Activated CD4-positive, alpha-beta T cell treated with anti-CD3 and anti-CD28 coated beads, Interleukin-2, amount 10 ng/mL, durations not matched to agents 24 days and 14 days (primary cell): Measurements from ENCODE around the gene EFNA5. TPM values are rescaled to one million over a fixed set of nuclear protein-coding genes. Genes with fewer than 3 reads are reported as not detected.
A peak's percentile ranks its signal among the peaks of the same experiment; 100 is the strongest.

ENCODE experiments used
- DNase-seq: peaks from one replicate; pipeline ENCODE4 v3.0.0; 2022
- H3K27ac Mint-ChIP-seq: one replicate; pipeline ENCODE4 v1.8.0; 2022; ENCODE audit warnings: mild to moderate bottlenecking, mixed read lengths
- H3K27me3 Mint-ChIP-seq: one replicate; pipeline ENCODE4 v1.8.0; 2022; ENCODE audit warnings: mixed read lengths
- H3K36me3 Mint-ChIP-seq: one replicate; pipeline ENCODE4 v1.8.0; 2022; ENCODE audit warnings: low read depth, mild to moderate bottlenecking, mixed read lengths
- H3K4me1 Mint-ChIP-seq: one replicate; pipeline ENCODE4 v1.8.0; 2021; ENCODE audit warnings: mixed read lengths
- H3K4me3 Mint-ChIP-seq: one replicate; pipeline ENCODE4 v1.8.0; 2022; ENCODE audit warnings: mild to moderate bottlenecking, moderate library complexity, mixed read lengths
- H3K9me3 Mint-ChIP-seq: one replicate; pipeline ENCODE4 v1.8.0; 2021; ENCODE audit warnings: mixed read lengths
- intact Hi-C: fragments of 100-400 bp; cut with micrococcal nuclease; formaldehyde crosslinking; loops from one replicate; pipeline ENCODE4 v1.15.1; 2023
- total RNA-seq: library from RNA; stranded (reverse); gene quantifications from 2 replicates; pipeline ENCODE4 v1.2.3, GENCODE V29; 2022

EFNA5 gene
- total RNA-seq, 1 donor from 2014 or later = not detected

DNA sequence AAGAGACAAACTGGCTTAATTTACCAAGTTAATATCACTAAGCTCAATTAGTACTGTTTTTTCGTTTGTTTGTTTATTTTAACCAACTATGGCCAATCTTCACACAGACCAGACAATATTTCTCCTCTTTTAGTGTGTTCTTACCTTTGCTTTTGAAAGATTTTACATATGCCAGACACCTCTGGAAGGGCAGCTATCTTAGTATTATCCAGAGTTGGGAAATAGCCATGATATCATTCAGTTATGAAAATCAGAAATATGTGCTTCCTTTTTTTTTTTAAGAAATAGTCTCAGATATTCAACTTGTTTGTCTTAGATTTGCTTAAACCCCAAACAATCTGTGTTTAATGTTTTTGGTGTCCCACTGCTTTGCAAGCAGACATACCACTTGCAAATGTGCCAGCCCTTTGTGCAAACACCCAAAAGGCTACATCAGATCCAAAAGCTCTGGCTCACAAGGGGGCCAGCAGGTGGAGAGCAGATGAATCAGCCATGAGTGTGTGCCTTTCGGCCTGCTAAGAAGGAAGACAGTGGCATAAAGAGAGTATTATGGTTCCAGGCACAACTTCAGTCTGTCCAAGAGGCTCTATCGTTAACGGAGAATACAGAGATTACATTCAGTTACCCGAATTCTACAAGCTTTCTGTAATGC, 147.6 kb downstream of the EFNA5 start:
- intact Hi-C loops = no loop called here
- Mint-ChIP-seq H3K4me3 (no peak overlapping the region), H3K27ac (no peak overlapping the region), H3K9me3 (no peaks in the 10 kb centered on the region), H3K36me3 (no peaks in the 10 kb centered on the region), H3K4me1 (no peaks in the 10 kb centered on the region), H3K27me3 (peaks cover 15% of the 10 kb centered on the region)
- no peak for DNase-seq

- intact Hi-C loops = no loop called here
- Mint-ChIP-seq H3K36me3 (no peaks in the 10 kb centered on the region), H3K9me3 (no peaks in the 10 kb centered on the region), H3K27ac (no peak overlapping the region), H3K4me3 (no peak overlapping the region), H3K27me3 (peaks cover 15% of the 10 kb centered on the region), H3K4me1 (no peaks in the 10 kb centered on the region)
- no peak for DNase-seq
These were observed 148.3 kb downstream of the EFNA5 start for GRCh38 chr5:107522456-107522855.

GRCh38 chr5:107519900-107520354, 150.8 kb downstream of the EFNA5 start:
- Mint-ChIP-seq H3K27me3 (peaks cover 14% of the 10 kb centered on the region), H3K4me3 (no peak overlapping the region), H3K27ac (no peak overlapping the region), H3K4me1 (no peaks in the 10 kb centered on the region), H3K36me3 (no peaks in the 10 kb centered on the region), H3K9me3 (no peaks in the 10 kb centered on the region)
- intact Hi-C loops = no loop called here
- no peak for DNase-seq

- no peak overlapping the region for H3K27ac Mint-ChIP-seq
- no peak overlapping the region for H3K4me3 Mint-ChIP-seq
- intact Hi-C loops = no loop called here
- no peaks in the 10 kb centered on the region for H3K9me3 Mint-ChIP-seq
- H3K4me1 Mint-ChIP-seq = no peaks in the 10 kb centered on the region
- peaks cover 9% of the 10 kb centered on the region for H3K27me3 Mint-ChIP-seq
- no peaks in the 10 kb centered on the region for H3K36me3 Mint-ChIP-seq
- DNase-seq = no peak
These were observed 152.1 kb downstream of the EFNA5 start for GRCh38 chr5:107518616-107519015.

DNA sequence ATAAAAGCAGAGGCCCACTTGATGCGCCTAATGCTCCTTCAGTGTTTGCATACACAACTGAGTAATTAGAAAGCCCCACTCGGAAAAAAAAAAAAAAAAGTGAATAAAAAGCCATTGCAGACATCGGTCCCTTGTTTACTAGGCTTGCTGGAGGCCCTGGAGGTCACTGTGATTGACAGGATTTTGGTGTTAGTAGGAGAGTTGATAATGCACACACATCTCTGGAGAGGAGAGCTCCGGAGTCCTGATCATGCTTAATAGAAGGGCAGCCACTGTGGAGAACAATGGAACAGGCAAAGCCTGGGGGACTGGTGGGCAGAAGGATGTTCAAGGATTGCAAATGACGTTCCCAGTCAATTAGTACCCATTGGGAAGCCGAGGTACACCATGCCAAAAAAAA, 152.5 kb downstream of the EFNA5 start:
- H3K4me3 Mint-ChIP-seq = no peak overlapping the region
- no peaks in the 10 kb centered on the region for H3K36me3 Mint-ChIP-seq
- no peaks in the 10 kb centered on the region for H3K9me3 Mint-ChIP-seq
- no peak overlapping the region for H3K27ac Mint-ChIP-seq
- H3K27me3 Mint-ChIP-seq = peaks cover 8% of the 10 kb centered on the region
- intact Hi-C loops = no loop called here
- DNase-seq = no peak
- H3K4me1 Mint-ChIP-seq = no peaks in the 10 kb centered on the region

- Mint-ChIP-seq H3K27ac (no peak overlapping the region), H3K36me3 (no peaks in the 10 kb centered on the region), H3K27me3 (peaks cover 2% of the 10 kb centered on the region), H3K4me1 (no peaks in the 10 kb centered on the region), H3K9me3 (no peaks in the 10 kb centered on the region), H3K4me3 (no peak overlapping the region)
- intact Hi-C loops = no loop called here
- DNase-seq = peak; percentile 3
These were observed 153.3 kb downstream of the EFNA5 start for GRCh38 chr5:107517185-107518033.

- H3K4me1 Mint-ChIP-seq = no peaks in the 10 kb centered on the region
- intact Hi-C loops = no loop called here
- no peaks in the 10 kb centered on the region for H3K36me3 Mint-ChIP-seq
- H3K4me3 Mint-ChIP-seq = no peak overlapping the region
- H3K9me3 Mint-ChIP-seq = no peaks in the 10 kb centered on the region
- no peak overlapping the region for H3K27ac Mint-ChIP-seq
- peaks cover 2% of the 10 kb centered on the region for H3K27me3 Mint-ChIP-seq
- DNase-seq = no peak
These were observed 154.1 kb downstream of the EFNA5 start for GRCh38 chr5:107516452-107517184.

- DNase-seq = no peak
- Mint-ChIP-seq H3K9me3 (no peaks in the 10 kb centered on the region), H3K4me3 (no peak overlapping the region), H3K4me1 (no peaks in the 10 kb centered on the region), H3K27ac (no peak overlapping the region), H3K36me3 (no peaks in the 10 kb centered on the region), H3K27me3 (peaks cover 2% of the 10 kb centered on the region)
- intact Hi-C loops = no loop called here
These were observed 155.1 kb downstream of the EFNA5 start for GRCh38 chr5:107515521-107516080.

GRCh38 chr5:107514305-107514704, 156.4 kb downstream of the EFNA5 start:
- no peak overlapping the region for H3K4me3 Mint-ChIP-seq

GRCh38 chr5:107513337-107514085, 157.2 kb downstream of the EFNA5 start:
- DNase-seq = no peak
- Mint-ChIP-seq H3K9me3 (no peaks in the 10 kb centered on the region), H3K4me1 (no peaks in the 10 kb centered on the region), H3K27ac (no peak overlapping the region), H3K36me3 (no peaks in the 10 kb centered on the region), H3K27me3 (peaks cover 2% of the 10 kb centered on the region), H3K4me3 (no peak overlapping the region)
- intact Hi-C loops = no loop called here

More at GRCh38 chr5:107514305-107514704, 156.4 kb downstream of the EFNA5 start:
- Mint-ChIP-seq H3K27me3 (peaks cover 2% of the 10 kb centered on the region), H3K36me3 (no peaks in the 10 kb centered on the region), H3K27ac (no peak overlapping the region), H3K9me3 (no peaks in the 10 kb centered on the region), H3K4me1 (no peaks in the 10 kb centered on the region)
- no peak for DNase-seq
- intact Hi-C loops = no loop called here

GRCh38 chr5:107512029-107512428, 158.7 kb downstream of the EFNA5 start:
- Mint-ChIP-seq H3K27ac (no peak overlapping the region), H3K36me3 (no peaks in the 10 kb centered on the region), H3K4me1 (no peaks in the 10 kb centered on the region), H3K4me3 (no peak overlapping the region), H3K27me3 (peaks cover 2% of the 10 kb centered on the region), H3K9me3 (no peaks in the 10 kb centered on the region)
- intact Hi-C loops = no loop called here
- DNase-seq = no peak

GRCh38 chr5:107510125-107510524, 160.6 kb downstream of the EFNA5 start:
- intact Hi-C loops = no loop called here
- H3K9me3 Mint-ChIP-seq = no peaks in the 10 kb centered on the region
- H3K36me3 Mint-ChIP-seq = no peaks in the 10 kb centered on the region
- H3K4me1 Mint-ChIP-seq = no peaks in the 10 kb centered on the region
- no peak overlapping the region for H3K27ac Mint-ChIP-seq
- peaks cover 12% of the 10 kb centered on the region for H3K27me3 Mint-ChIP-seq
- no peak for DNase-seq
- no peak overlapping the region for H3K4me3 Mint-ChIP-seq

DNA sequence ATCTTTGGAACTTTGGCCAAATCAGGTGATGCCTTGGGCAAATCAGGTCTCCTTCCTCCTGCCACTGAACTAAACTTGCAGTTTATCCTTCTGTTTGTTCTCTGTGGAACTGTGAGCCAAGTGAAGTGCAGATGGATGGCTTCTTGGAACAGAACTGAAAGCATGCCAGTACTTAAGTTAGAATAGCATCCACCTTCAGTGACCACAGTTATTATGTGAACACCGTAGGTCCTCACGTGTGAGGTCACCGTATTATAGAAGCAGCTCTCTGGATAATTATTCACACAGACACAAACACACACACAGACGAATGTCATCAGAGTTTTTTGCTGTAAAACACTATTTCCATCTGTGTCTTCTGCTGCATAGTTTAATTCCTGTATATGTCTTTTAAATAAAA, 162.6 kb downstream of the EFNA5 start:
- no peaks in the 10 kb centered on the region for H3K36me3 Mint-ChIP-seq
- H3K9me3 Mint-ChIP-seq = no peaks in the 10 kb centered on the region
- H3K27me3 Mint-ChIP-seq = peaks cover 15% of the 10 kb centered on the region

More for the DNA sequence above, 162.6 kb downstream of the EFNA5 start:
- intact Hi-C loops = no loop called here
- Mint-ChIP-seq H3K4me3 (no peak overlapping the region), H3K4me1 (no peaks in the 10 kb centered on the region), H3K27ac (no peak overlapping the region)
- DNase-seq = no peak
